Measurements from ENCODE around the gene TMEM185B. TPM values are rescaled to one million over a fixed set of nuclear protein-coding genes. Genes with fewer than 3 reads are reported as not detected.

TMEM185B gene
- total and polyA plus RNA-seq, 2 donors (not counting 3 experiments of a cell fraction or from before 2014, with no cell fraction given): 29.9 to 31.8 TPM

GRCh38 chr2:120233292-120233691, 10.1 kb upstream of the TMEM185B start:
- no peaks in the 10 kb centered on the region for H3K9me3 ChIP-seq (replicated peaks; ENCODE audit: control insufficient read depth, insufficient read depth, low read length)
- CTCF ChIA-PET: interaction anchor here (0.9 to 1.9 kb wide), 2 partner anchors 8 to 10 kb away, joined by 3 to 5 read pairs; partner anchors contain the start of gene TMEM185B
- H3K4me3 ChIP-seq (replicated peaks in 1 of 3; ENCODE audit: insufficient read depth in 1 of 3, low read depth in 1 of 3, low read length in 3 of 3): no peak overlapping the region
- TF ChIP-seq POLR2A (IDR thresholded peaks at IDR 0.05; ENCODE audit: low read depth, low read length): no peak
- H2AFZ ChIP-seq (ENCODE audit: low read depth, low read length): no peak overlapping the region
- dilution Hi-C loops (cut with MboI; ENCODE audit: extremely low pct_ligation_motif_present, low sequenced_read_pairs): no loop called here
- no peak overlapping the region for H3K9ac ChIP-seq (replicated peaks; ENCODE audit: extremely low read depth, insufficient read depth, low read length)
- FAIRE-seq: no peak
- H3K27me3 ChIP-seq (ENCODE audit: control insufficient read depth in 2 of 2, insufficient read depth in 2 of 2, low read length in 2 of 2): no peaks in the 10 kb centered on the region
- no peak for DNase-seq (ENCODE audit: low read depth, low spot score)
- peaks cover 5% of the 10 kb centered on the region for H3K4me1 ChIP-seq (ENCODE audit: control insufficient read depth, extremely low read depth, insufficient read depth, low read length)
- no peaks in the 10 kb centered on the region for H3K36me3 ChIP-seq (ENCODE audit: control insufficient read depth in 2 of 2, extremely low read depth in 1 of 2, insufficient read depth in 2 of 2, low read length in 2 of 2)
- intact Hi-C loops (cut with micrococcal nuclease): no loop called here
- BruUV-seq (replicated peaks): no TSS peak
- no peaks in the 10 kb centered on the region for H4K20me1 ChIP-seq (replicated peaks; ENCODE audit: control insufficient read depth, extremely low read depth, insufficient read depth, low read length)
- H3K9me1 ChIP-seq (replicated peaks; ENCODE audit: control insufficient read depth, extremely low read depth, insufficient read depth, low read length): no peaks in the 10 kb centered on the region
- H3K27ac ChIP-seq (ENCODE audit: insufficient read depth, low read depth, low read length): no peak overlapping the region
- POLR2A ChIA-PET: no interaction called here
- H3K79me2 ChIP-seq (ENCODE audit: control insufficient read depth, insufficient read depth, low read length): no peaks in the 10 kb centered on the region
- H3K4me2 ChIP-seq (ENCODE audit: insufficient read depth, low read length): no peak overlapping the region

- no peaks in the 10 kb centered on the region for H4K20me1 ChIP-seq (replicated peaks; ENCODE audit: control insufficient read depth, extremely low read depth, insufficient read depth, low read length)
- ChIA-PET POLR2A (interaction anchor here (1.1 kb wide), 1 partner anchor 9 kb away, joined by 4 read pairs; the partner anchor contains the start of gene TMEM185B), CTCF (interaction anchor here (0.7 to 2.0 kb wide), 5 partner anchors 9 to 81 kb away, joined by 3 to 5 read pairs (median 4); partner anchors contain the start of gene TMEM185B)
- dilution Hi-C loops (cut with MboI; ENCODE audit: extremely low pct_ligation_motif_present, low sequenced_read_pairs) (no loop called here), intact Hi-C loops (cut with micrococcal nuclease) (no loop called here)
- no peak for TF ChIP-seq FOS (IDR thresholded peaks at IDR 0.05; ENCODE audit: borderline replicate concordance, insufficient read depth, low read length)
- TF ChIP-seq POLR2AphosphoS5 (IDR thresholded peaks at IDR 0.05; ENCODE audit: insufficient read depth, low read depth, low read length): no peak
- TF ChIP-seq MAX (IDR thresholded peaks at IDR 0.05; ENCODE audit: insufficient read depth, insufficient read length): no peak
- TF ChIP-seq GATA2 (IDR thresholded peaks at IDR 0.05; ENCODE audit: insufficient read depth, insufficient read length, low read depth, low read length): no peak
- no peak for TF ChIP-seq MYC (IDR thresholded peaks at IDR 0.05; ENCODE audit: low read depth, low read length)
- TF ChIP-seq CTCF (IDR thresholded peaks at IDR 0.05; ENCODE audit: extremely low read depth in 1 of 2, insufficient read depth in 1 of 2, low read depth in 1 of 2, low read length in 2 of 2): no peak
- no peak for TF ChIP-seq JUN (IDR thresholded peaks at IDR 0.05; ENCODE audit: borderline replicate concordance, insufficient read depth, insufficient read length, low read depth)
- H3K36me3 ChIP-seq (ENCODE audit: control insufficient read depth in 2 of 2, extremely low read depth in 1 of 2, insufficient read depth in 2 of 2, low read length in 2 of 2): no peaks in the 10 kb centered on the region
- H3K27ac ChIP-seq (ENCODE audit: insufficient read depth, low read depth, low read length): no peak overlapping the region
- no peak overlapping the region for H2AFZ ChIP-seq (ENCODE audit: low read depth, low read length)
- BruUV-seq (replicated peaks): no TSS peak
- H3K79me2 ChIP-seq (ENCODE audit: control insufficient read depth, insufficient read depth, low read length): no peaks in the 10 kb centered on the region
- H3K4me2 ChIP-seq (ENCODE audit: insufficient read depth, low read length): no peak overlapping the region
- H3K9me1 ChIP-seq (replicated peaks; ENCODE audit: control insufficient read depth, extremely low read depth, insufficient read depth, low read length): no peaks in the 10 kb centered on the region
- no peak overlapping the region for H3K9ac ChIP-seq (replicated peaks; ENCODE audit: extremely low read depth, insufficient read depth, low read length)
- H3K27me3 ChIP-seq (ENCODE audit: control insufficient read depth in 2 of 2, insufficient read depth in 2 of 2, low read length in 2 of 2): peaks cover 0 to 3% of the 10 kb centered on the region in 2 experiments
- H3K4me1 ChIP-seq (ENCODE audit: control insufficient read depth, extremely low read depth, insufficient read depth, low read length): no peaks in the 10 kb centered on the region
- DNase-seq (ENCODE audit: low read depth, low spot score) (no peak), FAIRE-seq (no peak)
- H3K4me3 ChIP-seq (replicated peaks in 1 of 3; ENCODE audit: insufficient read depth in 1 of 3, low read depth in 1 of 3, low read length in 3 of 3): no peak overlapping the region
- H3K9me3 ChIP-seq (replicated peaks; ENCODE audit: control insufficient read depth, insufficient read depth, low read length): no peaks in the 10 kb centered on the region
These were observed 8.9 kb upstream of the TMEM185B start for GRCh38 chr2:120231974-120232635.
